ENCODE data around the gene REV3L.
"Not testable (repeated sequence)": the region's sequence is repeated elsewhere in the genome, so short reads cannot be mapped to it uniquely, and the experiment has no call there.

REV3L gene

GRCh38 chr6:111290689-111291335 lies 192.2 kb downstream of the REV3L start:
- DNase-seq, result not testable (repeated sequence)

- not testable (repeated sequence) for DNase-seq
Measured at GRCh38 chr6:111284356-111284755, 198.7 kb downstream of the REV3L start.

- DNase-seq, result no peak
Measured at GRCh38 chr6:111283707-111284106, 199.3 kb downstream of the REV3L start.

GRCh38 chr6:111282515-111282914 lies 200.5 kb downstream of the REV3L start:
- DNase-seq, result no peak

GRCh38 chr6:111280445-111280955 lies 202.5 kb downstream of the REV3L start:
- DNase-seq, result no peak

- no peak for DNase-seq
Measured at GRCh38 chr6:111278731-111279130, 204.3 kb downstream of the REV3L start.

GRCh38 chr6:111277819-111278218 lies 205.2 kb downstream of the REV3L start:
- no peak for DNase-seq

GRCh38 chr6:111276736-111277135 lies 206.3 kb downstream of the REV3L start:
- no peak for DNase-seq

GRCh38 chr6:111276335-111276734 lies 206.7 kb downstream of the REV3L start:
- DNase-seq, result no peak

GRCh38 chr6:111274593-111275217 lies 208.3 kb downstream of the REV3L start:
- DNase-seq, result no peak

GRCh38 chr6:111270121-111270520 lies 212.9 kb downstream of the REV3L start:
- no peak for DNase-seq

GRCh38 chr6:111269401-111269970 lies 213.5 kb downstream of the REV3L start:
- DNase-seq, result no peak

- no peak for DNase-seq
Measured at GRCh38 chr6:111267764-111268333, 215.2 kb downstream of the REV3L start.

- no peak for DNase-seq
Measured at GRCh38 chr6:111266276-111266675, 216.7 kb downstream of the REV3L start.

- no peak for DNase-seq
Measured at GRCh38 chr6:111265842-111266241, 217.2 kb downstream of the REV3L start.

GRCh38 chr6:111263837-111264236 lies 219.2 kb downstream of the REV3L start:
- no peak for DNase-seq

GRCh38 chr6:111260570-111261298 lies 222.3 kb downstream of the REV3L start:
- DNase-seq, result no peak

GRCh38 chr6:111259089-111259831 lies 223.8 kb downstream of the REV3L start:
- DNase-seq, result peak; percentile 99

- no peak for DNase-seq
Measured at GRCh38 chr6:111258615-111259088, 224.4 kb downstream of the REV3L start.

GRCh38 chr6:111258010-111258409 lies 225.0 kb downstream of the REV3L start:
- DNase-seq, result no peak

GRCh38 chr6:111256646-111257045 lies 226.4 kb downstream of the REV3L start:
- no peak for DNase-seq

- DNase-seq, result not testable (repeated sequence)
Measured at GRCh38 chr6:111255838-111256237, 227.2 kb downstream of the REV3L start.

Data from activated CD4-positive, alpha-beta T cell treated with anti-CD3 and anti-CD28 coated beads for 1 hour (primary cell).